ENCODE results near the gene CFAP157. TPM values are rescaled to one million over a fixed set of nuclear protein-coding genes. Genes with fewer than 3 reads are reported as not detected.

CFAP157 gene
- total RNA-seq, result not detected

DNA sequence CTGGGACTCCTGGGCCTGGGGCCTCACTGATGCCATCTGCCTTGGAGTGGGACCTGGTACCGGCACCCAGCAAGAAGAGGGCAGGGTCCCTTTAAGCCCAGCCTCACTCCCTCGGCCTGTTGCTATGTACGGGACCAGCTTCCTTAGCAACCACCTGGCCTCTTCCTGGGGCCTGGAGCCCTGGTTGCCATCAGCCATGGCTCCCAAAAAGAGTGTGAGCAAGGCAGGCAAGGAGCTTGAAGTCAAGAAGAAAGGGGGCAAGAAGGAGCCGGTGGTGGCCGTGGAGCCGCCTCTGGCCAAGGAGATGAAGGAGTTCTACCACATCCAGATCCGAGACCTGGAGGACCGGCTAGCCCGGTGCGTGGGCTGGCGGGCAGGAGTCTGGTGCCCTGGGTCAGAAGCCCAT, at the start of gene CFAP157:
CFAP157 (plus strand) TSS at position 153 of the 406 bp plus-strand sequence; CDS start at position 197, 44 bp downstream.
- DNase-seq, result no peak

- no peak for DNase-seq
Measured at GRCh38 chr9:127658428-127658827, 48.4 kb upstream of the CFAP157 start.

GRCh38 chr9:127660886-127661741, 45.7 kb upstream of the CFAP157 start:
- no peak for DNase-seq

GRCh38 chr9:127662617-127663016, 44.2 kb upstream of the CFAP157 start:
- DNase-seq, result no peak

GRCh38 chr9:127664324-127664677, 42.5 kb upstream of the CFAP157 start:
- no peak for DNase-seq

DNA sequence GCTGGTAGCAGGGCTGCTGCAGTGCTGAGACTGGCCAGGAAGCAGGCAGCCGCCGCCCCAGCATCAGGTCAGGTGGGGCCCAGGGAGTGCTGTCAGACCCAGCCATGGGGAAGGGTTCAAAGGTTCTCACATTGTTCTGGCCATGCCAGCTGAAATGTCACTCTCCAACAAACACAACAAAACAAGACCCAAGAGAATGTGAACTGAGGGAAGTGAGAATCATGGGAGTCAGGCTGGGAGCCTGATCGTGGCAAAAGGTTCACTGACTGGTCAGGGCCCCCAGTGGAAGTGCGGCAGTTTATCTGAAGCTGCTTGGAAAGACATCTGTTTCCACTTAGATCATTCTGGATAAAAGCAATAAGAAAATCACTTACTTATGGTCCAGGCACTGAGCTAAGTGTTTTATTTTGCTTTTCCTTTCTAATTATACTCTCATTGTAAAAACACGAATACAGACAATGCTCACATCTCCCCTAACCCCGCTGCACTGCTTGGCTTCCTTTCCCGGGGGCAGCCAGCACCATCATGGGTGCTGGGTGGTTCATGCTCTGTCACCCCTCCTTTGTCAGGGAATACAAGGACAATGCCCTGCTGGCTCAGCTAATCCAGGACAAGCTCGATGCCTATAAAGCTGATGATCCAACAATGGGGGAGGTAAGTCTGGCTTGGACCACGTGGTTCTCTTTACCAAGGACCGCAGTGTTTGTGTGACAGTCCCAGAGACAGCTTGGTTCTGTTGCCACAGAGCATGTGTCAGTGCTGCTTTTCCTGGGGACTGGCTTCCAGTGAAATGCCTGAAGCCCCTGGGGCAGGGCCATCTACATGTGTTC, 41.9 kb upstream of the CFAP157 start:
- no peak for DNase-seq

- DNase-seq, result no peak
Measured at GRCh38 chr9:127667127-127667844, 39.5 kb upstream of the CFAP157 start.

DNA sequence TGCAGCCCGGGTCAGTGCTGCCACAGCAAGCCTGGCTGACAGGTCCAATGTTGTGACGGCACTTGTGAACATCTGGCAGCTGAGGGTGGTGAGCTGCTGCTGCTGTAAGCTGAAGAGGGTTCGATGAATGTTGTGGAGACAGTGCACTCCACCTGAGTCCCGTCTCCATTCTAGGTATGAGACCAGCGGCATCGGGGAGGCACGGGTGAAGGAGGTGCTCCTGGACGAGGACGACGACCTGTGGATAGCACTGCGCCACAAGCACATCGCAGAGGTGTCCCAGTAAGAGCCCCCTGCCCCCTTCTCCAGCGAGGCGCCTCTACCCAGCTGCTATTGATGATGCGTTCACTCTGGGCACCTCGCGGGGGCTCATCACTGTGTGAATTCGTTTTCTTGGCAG, 38.9 kb upstream of the CFAP157 start:
- DNase-seq, result no peak

GRCh38 chr9:127673234-127673633, 33.6 kb upstream of the CFAP157 start:
- DNase-seq, result no peak

- DNase-seq, result no peak
Measured at GRCh38 chr9:127676638-127677037, 30.1 kb upstream of the CFAP157 start.

- no peak for DNase-seq
Measured at GRCh38 chr9:127679506-127679905, 27.3 kb upstream of the CFAP157 start.

DNA sequence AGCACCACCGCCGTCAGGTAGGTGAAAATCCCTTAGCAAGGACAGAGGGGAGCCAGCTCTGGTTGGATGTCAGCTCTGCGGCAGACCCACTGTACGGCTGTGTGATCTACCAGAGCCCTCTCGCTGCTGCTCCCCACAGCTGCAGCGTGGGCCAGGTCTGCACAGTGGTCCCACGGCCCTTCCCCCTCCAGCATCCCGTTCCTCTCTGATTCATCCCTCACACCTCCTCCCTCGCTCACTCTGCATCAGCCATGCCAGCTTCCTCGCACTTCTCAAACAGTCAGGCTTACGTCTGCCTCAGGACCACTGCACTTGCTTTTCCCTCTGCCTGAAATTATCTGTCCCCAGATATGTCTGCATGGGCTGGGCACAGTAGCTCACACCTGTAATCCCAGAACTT, 26.6 kb upstream of the CFAP157 start:
- DNase-seq, result no peak

GRCh38 chr9:127680846-127681245, 25.9 kb upstream of the CFAP157 start:
- no peak for DNase-seq

GRCh38 chr9:127682351-127683136, 24.2 kb upstream of the CFAP157 start:
- no peak for DNase-seq

DNA sequence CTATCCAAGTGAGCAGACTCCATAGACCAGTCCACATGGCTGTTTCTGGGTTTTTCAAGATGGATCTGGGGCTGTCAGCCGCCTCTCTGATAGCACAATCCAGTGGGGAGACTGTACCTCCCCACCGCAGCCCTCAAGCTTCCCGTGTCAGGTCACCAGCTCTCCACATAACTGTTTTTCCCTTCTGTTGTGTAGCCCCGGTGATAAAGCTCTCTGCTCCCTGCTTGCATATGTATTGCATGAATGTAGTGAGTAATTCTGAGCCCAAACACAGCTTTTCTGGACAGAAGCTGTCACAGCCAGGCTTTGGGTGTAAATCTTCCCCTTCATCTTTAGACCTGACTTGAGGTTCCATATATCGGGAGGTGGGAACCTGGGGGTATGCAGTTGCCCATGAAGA, 23.1 kb upstream of the CFAP157 start:
- no peak for DNase-seq

DNA sequence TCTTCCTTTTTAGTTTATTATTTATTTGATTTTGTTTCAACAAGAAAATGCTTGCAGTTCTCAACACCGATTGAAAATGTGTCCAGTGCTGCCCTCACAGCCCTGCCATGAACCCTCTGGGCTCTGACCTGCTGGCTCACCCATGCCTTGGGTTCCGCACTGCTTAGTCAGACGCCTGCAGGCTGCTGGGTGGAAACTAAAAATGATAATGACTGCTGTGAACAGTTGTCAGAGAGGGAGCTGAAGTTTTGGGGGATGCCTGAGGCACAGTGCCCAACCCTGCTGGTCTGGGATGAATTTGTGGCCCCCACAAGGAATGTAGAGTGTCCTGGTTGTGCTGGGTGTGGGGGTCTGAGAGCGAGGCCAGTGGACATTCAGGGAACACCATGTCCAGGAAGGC, 22.2 kb upstream of the CFAP157 start:
- DNase-seq, result no peak

- DNase-seq, result no peak
Measured at GRCh38 chr9:127686461-127687393, 20.1 kb upstream of the CFAP157 start.

DNA sequence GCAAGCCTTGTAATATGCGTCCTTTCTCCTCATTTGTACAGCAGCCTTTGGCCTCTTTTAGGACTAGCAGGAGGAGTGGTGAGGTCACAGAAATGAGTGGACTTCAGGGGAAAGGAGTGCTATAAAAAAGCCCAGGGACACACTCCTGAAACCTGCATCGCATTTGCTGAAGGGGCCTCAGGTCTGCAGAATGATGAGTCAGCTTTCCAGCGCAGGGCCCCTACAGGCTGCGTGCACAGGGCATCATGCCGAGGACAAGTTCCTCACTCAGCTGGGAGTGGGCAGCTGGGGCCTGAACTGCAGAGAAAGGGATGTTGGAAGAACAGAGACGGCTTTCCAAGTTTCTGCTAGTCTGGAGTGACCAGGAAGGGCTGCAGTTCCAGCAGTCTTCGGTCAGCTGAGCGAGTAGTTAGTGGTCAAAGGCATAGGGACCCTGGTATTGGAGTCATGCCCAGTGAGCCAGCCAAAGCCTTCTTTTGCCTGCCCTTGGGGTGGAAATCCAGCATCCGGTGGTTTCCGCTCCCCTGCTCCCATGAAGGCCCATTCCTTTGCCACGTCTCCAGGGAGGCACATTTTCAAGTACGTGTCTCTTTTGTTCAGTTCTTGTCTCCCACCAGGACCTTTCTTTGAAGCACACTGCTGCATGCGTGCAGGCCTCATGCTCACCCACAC, 17.3 kb upstream of the CFAP157 start:
- DNase-seq, result no peak

DNA sequence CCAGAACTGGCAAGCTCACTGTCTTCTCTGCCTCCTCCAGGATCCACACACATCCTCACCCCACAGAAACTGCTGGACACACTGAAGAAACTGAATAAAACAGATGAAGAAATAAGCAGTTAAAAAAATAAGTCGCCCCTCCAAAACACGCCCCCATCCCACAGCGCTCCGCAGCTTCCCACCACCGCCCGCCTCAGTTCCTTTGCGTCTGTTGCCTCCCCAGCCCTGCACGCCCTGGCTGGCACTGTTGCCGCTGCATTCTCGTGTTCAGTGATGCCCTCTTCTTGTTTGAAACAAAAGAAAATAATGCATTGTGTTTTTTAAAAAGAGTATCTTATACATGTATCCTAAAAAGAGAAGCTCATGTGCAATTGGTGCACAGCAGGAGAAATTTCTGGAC, 16.1 kb upstream of the CFAP157 start:
- DNase-seq, result no peak

DNA sequence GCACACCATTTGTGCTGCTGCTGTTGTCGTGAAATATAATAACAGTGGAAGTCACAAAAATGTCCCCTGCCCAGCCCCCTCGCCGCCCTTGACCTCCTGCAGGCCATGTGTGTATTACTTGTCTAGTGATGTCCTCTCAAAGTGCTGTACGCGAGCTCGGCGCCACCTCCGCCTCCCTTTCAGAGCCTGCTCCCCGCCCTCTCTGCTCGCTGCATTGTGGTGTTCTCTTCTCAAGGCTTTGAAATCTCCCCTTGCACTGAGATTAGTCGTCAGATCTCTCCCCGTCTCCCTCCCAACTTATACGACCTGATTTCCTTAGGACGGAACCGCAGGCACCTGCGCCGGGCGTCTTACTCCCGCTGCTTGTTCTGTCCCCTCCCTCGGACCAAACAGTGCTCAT, 14.7 kb upstream of the CFAP157 start:
- no peak for DNase-seq

DNA sequence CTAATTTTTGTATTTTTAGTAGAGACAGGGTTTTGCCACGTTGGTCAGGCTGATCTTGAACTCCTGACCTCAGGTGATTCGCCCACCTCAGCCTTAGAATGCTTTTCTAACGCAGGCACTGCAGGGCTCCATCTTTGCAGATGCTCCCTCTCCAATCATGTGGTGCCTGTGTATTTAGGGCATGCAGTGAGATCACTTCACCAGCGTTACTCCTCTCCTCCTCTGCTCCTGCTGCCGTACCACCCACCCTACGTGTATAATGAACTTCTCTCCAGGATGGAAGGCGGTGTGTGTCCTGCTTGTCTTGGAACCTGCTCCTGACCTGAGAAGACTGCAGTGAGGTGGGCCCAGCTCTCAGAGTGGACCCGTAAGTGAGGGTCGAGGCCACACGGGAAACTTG, 13.6 kb upstream of the CFAP157 start:
- no peak for DNase-seq
